ENCODE measurements around the gene NBEAL2.

GRCh38 chr3:47000198-47000815, 20.8 kb downstream of the NBEAL2 start:
- TF ChIP-seq POLR2AphosphoS5 (IDR thresholded peaks at IDR 0.05; ENCODE audit: low read depth, low read length) = no peak
- no peak for TF ChIP-seq POLR2A (IDR thresholded peaks at IDR 0.05; ENCODE audit: low read depth, low read length)
